H9 (cell line): Measurements from ENCODE around the gene ARHGEF7. TPM values are rescaled to one million over a fixed set of nuclear protein-coding genes. Genes with fewer than 3 reads are reported as not detected.

Source experiments
- DNase-seq: peaks from one replicate; pipeline ENCODE4 v3.0.0-alpha.2; 2017
- H2AFZ ChIP-seq: one replicate; pipeline ENCODE4 v1.6.1; 2013; ENCODE audit warnings: mild to moderate bottlenecking, low read length, control low read depth, moderate library complexity
- H2AK5ac ChIP-seq: 2 replicates; pipeline ENCODE4 v1.6.1; 2013; ENCODE audit warnings: low read length, control low read depth, mixed read lengths; ENCODE audit not compliant: insufficient read length
- H2BK120ac ChIP-seq: one replicate; pipeline ENCODE4 v1.6.1; 2013; ENCODE audit warnings: low read depth, mild to moderate bottlenecking, low read length, control low read depth, inconsistent platforms; ENCODE audit not compliant: poor library complexity, severe bottlenecking
- H2BK12ac ChIP-seq: 2 replicates; pipeline ENCODE4 v1.6.1; 2013; ENCODE audit warnings: low read length, control low read depth, mixed read lengths, low read depth; ENCODE audit not compliant: insufficient read length
- H2BK15ac ChIP-seq: 2 replicates; pipeline ENCODE4 v1.6.1; 2013; ENCODE audit warnings: low read depth, low read length, control low read depth
- H2BK20ac ChIP-seq: one replicate; pipeline ENCODE4 v1.6.1; 2013; ENCODE audit warnings: low read depth, mild to moderate bottlenecking, low read length, control low read depth, inconsistent platforms; ENCODE audit not compliant: poor library complexity, severe bottlenecking
- H2BK5ac ChIP-seq: 2 replicates; pipeline ENCODE4 v1.6.1; 2013; ENCODE audit warnings: low read length, control low read depth, mixed read lengths; ENCODE audit not compliant: insufficient read length
- H3K14ac ChIP-seq: 2 replicates; pipeline ENCODE4 v1.6.1; 2013; ENCODE audit warnings: low read length, control low read depth; ENCODE audit not compliant: insufficient read depth
- H3K18ac ChIP-seq: 2 replicates; pipeline ENCODE4 v1.6.1; 2013; ENCODE audit warnings: low read depth, mild to moderate bottlenecking, mixed read lengths, low read length, control low read depth; ENCODE audit not compliant: insufficient read length
- H3K23ac ChIP-seq: 2 replicates; pipeline ENCODE4 v1.6.1; 2013; ENCODE audit warnings: low read length, control low read depth, mixed read lengths, low read depth; ENCODE audit not compliant: insufficient read length
- H3K23me2 ChIP-seq: 2 replicates; pipeline ENCODE4 v1.6.1; 2013; ENCODE audit warnings: low read depth, mild to moderate bottlenecking, mixed read lengths, low read length, control low read depth; ENCODE audit not compliant: insufficient read length, poor library complexity, severe bottlenecking
- H3K27ac ChIP-seq: 2 replicates; pipeline ENCODE4 v1.5.1; 2013; ENCODE audit warnings: low read length, control low read depth, mixed read lengths, low read depth; ENCODE audit not compliant: insufficient read length
- H3K27me3 ChIP-seq: 2 replicates; pipeline ENCODE4 v1.6.1; 2013; ENCODE audit warnings: low read length, control low read depth, inconsistent platforms; ENCODE audit not compliant: insufficient read depth
- H3K4ac ChIP-seq: 2 replicates; pipeline ENCODE4 v1.6.1; 2013; ENCODE audit warnings: low read depth, mild to moderate bottlenecking, control low read depth, inconsistent platforms, low read length, moderate library complexity
- H3K4me1 ChIP-seq: 2 replicates; pipeline ENCODE4 v1.6.1; 2013; ENCODE audit warnings: low read length, control low read depth, inconsistent platforms; ENCODE audit not compliant: insufficient read depth
- H3K4me2 ChIP-seq: 2 replicates; pipeline ENCODE4 v1.6.1; 2013; ENCODE audit warnings: low read length, control low read depth, mixed read lengths; ENCODE audit not compliant: insufficient read length, insufficient read depth
- H3K56ac ChIP-seq: 2 replicates; pipeline ENCODE4 v1.6.1; 2013; ENCODE audit warnings: low read depth, mild to moderate bottlenecking, mixed read lengths, low read length, control low read depth; ENCODE audit not compliant: insufficient read length
- H3K79me1 ChIP-seq: 2 replicates; pipeline ENCODE4 v1.6.1; 2013; ENCODE audit warnings: low read depth, mild to moderate bottlenecking, moderate library complexity, low read length, control low read depth, inconsistent platforms; ENCODE audit not compliant: insufficient read depth, poor library complexity, severe bottlenecking
- H3K79me2 ChIP-seq: 2 replicates; pipeline ENCODE4 v1.6.1; 2013; ENCODE audit warnings: low read length, control low read depth, inconsistent platforms; ENCODE audit not compliant: insufficient read depth
- H3K9ac ChIP-seq: 2 replicates; pipeline ENCODE4 v1.6.1; 2013; ENCODE audit warnings: low read length, control low read depth, mixed read lengths; ENCODE audit not compliant: insufficient read length; ENCODE audit errors: extremely low read depth
- H3K9me3 ChIP-seq: one replicate; pipeline ENCODE4 v1.6.1; 2013; ENCODE audit warnings: low read depth, low read length, inconsistent platforms; ENCODE audit not compliant: control insufficient read depth
- H3T11ph ChIP-seq: one replicate; pipeline ENCODE4 v1.6.1; 2013; ENCODE audit warnings: mild to moderate bottlenecking, low read length, control low read depth, inconsistent platforms
- H4K20me1 ChIP-seq: one replicate; pipeline ENCODE4 v1.6.1; 2013; ENCODE audit not compliant: control insufficient read depth, insufficient read length, insufficient read depth
- H4K5ac ChIP-seq: 2 replicates; pipeline ENCODE4 v1.6.1; 2013; ENCODE audit warnings: low read depth, mild to moderate bottlenecking, mixed read lengths, low read length, control low read depth; ENCODE audit not compliant: insufficient read length
- H4K8ac ChIP-seq: replicated peaks from 2 replicates; pipeline ENCODE4 v1.6.1; 2013; ENCODE audit warnings: low read length, control low read depth, mixed read lengths, low read depth; ENCODE audit not compliant: insufficient read length
- H4K91ac ChIP-seq: 2 replicates; pipeline ENCODE4 v1.6.1; 2013; ENCODE audit warnings: low read depth, mild to moderate bottlenecking, moderate library complexity, mixed read lengths, low read length, control low read depth; ENCODE audit not compliant: insufficient read length
- H3K27ac Mint-ChIP-seq, 3 experiments: 2 replicates in 2 of 3; 3 replicates in 1 of 3; pipeline ENCODE4 v1.8.0; 2020 to 2021; ENCODE audit warnings: mixed read lengths in 3 of 3, mild to moderate bottlenecking in 1 of 3, moderate library complexity in 1 of 3
- H3K27me3 Mint-ChIP-seq: 2 replicates; pipeline ENCODE4 v1.8.0; 2021; ENCODE audit warnings: low read depth, mild to moderate bottlenecking, moderate library complexity, mixed read lengths
- H3K36me3 Mint-ChIP-seq, 3 experiments: 2 replicates in 2 of 3; 3 replicates in 1 of 3; pipeline ENCODE4 v1.8.0; 2020 to 2021; ENCODE audit warnings: low read depth in 3 of 3, mixed read lengths in 3 of 3; ENCODE audit not compliant: insufficient read depth in 1 of 3
- H3K4me1 Mint-ChIP-seq, 2 experiments: 2 replicates each; pipeline ENCODE4 v1.8.0; 2020; ENCODE audit warnings: mixed read lengths in 2 of 2
- H3K4me3 Mint-ChIP-seq, 2 experiments: 2 replicates in 1 of 2; 3 replicates in 1 of 2; pipeline ENCODE4 v1.8.0; 2020 to 2021; ENCODE audit warnings: mild to moderate bottlenecking in 2 of 2, mixed read lengths in 2 of 2, moderate library complexity in 1 of 2
- H3K9me3 Mint-ChIP-seq, 2 experiments: 2 replicates in 1 of 2; 3 replicates in 1 of 2; pipeline ENCODE4 v1.8.0; 2020; ENCODE audit warnings: mild to moderate bottlenecking in 2 of 2, mixed read lengths in 2 of 2, moderate library complexity in 1 of 2
- CTCF ChIP-seq: fragments of 200-600 bp; sonication (generic); conservative IDR thresholded peaks from 3 replicates; pipeline ENCODE4 v1.8.0; 2021; ENCODE audit warnings: antibody characterized with exemption, mild to moderate bottlenecking
- WGBS: extraction: QIAGEN DNeasy Blood & Tissue Kit; methylation state at CpG from one replicate; pipeline ENCODE4 v1.1.7; 2013; ENCODE audit warnings: missing lambda C conversion rate, low lambda C conversion rate, mixed read lengths; ENCODE audit not compliant: insufficient read length; ENCODE audit errors: extremely low coverage; 5-methylcytosine and 5-hydroxymethylcytosine counted together
- total RNA-seq: library from RNA; stranded (reverse); gene quantifications from 2 replicates; pipeline ENCODE4 v1.2.1, GENCODE V29; 2021

Gene ARHGEF7
- total RNA-seq, 1 experiment from 2014 or later = 51.9 TPM

GRCh38 chr13:111242585-111242984, 127.5 kb downstream of the ARHGEF7 start:
- Histone ChIP-seq H3K14ac (no peak overlapping the region), H3K18ac (no peak overlapping the region), H3K23me2 (no peaks in the 10 kb centered on the region), H2AFZ (no peak overlapping the region), H3K56ac (no peak overlapping the region), H2AK5ac (no peak overlapping the region), H3K27me3 (no peaks in the 10 kb centered on the region), H3K27ac (no peak overlapping the region), H2BK15ac (no peak overlapping the region), H3K9ac (no peak overlapping the region), H3K79me2 (no peaks in the 10 kb centered on the region), H2BK5ac (no peak overlapping the region), H3K79me1 (peaks cover 1% of the 10 kb centered on the region), H3K4me1 (peaks cover 8% of the 10 kb centered on the region; the same call in 1 of the 2 replicates), H4K5ac (no peak overlapping the region), H4K8ac (no peak overlapping the region), H4K91ac (no peak overlapping the region), H2BK20ac (no peak overlapping the region), H2BK12ac (no peak overlapping the region), H2BK120ac (no peak overlapping the region), H3K4me2 (no peak overlapping the region), H3K9me3 (no peaks in the 10 kb centered on the region), H3T11ph (no peak overlapping the region), H3K23ac (no peak overlapping the region), H4K20me1 (no peaks in the 10 kb centered on the region), H3K4ac (no peak overlapping the region)
- H3K4me1 Mint-ChIP-seq = peaks cover 20 to 22% of the 10 kb centered on the region in 2 experiments
- no peak overlapping the region for H3K4me3 Mint-ChIP-seq
- H3K36me3 Mint-ChIP-seq = peaks cover 15 to 50% (median 43%) of the 10 kb centered on the region in 3 experiments; a peak in 6 of 7 replicates
- no CpG with 5 or more reads among the region's 8 CpGs for WGBS
- H3K27ac Mint-ChIP-seq = 0 out of 7 replicates have a peak overlapping the region, but pooled peaks of 1 of the 3 experiments have one; percentile 15
- no peak for DNase-seq
- H3K9me3 Mint-ChIP-seq = no peaks in the 10 kb centered on the region
- no peak for TF ChIP-seq CTCF
- no peaks in the 10 kb centered on the region for H3K27me3 Mint-ChIP-seq
